Fibroblast of mammary gland (primary cell): ENCODE data around the gene MOBP.

Source experiments
- DNase-seq: peaks from one replicate; pipeline ENCODE4 v3.0.0-alpha.2; 2010; ENCODE audit warnings: low read depth
- H3K4me3 ChIP-seq: 2 replicates; pipeline ENCODE4 v1.5.1; 2011; ENCODE audit warnings: low read depth, mild to moderate bottlenecking, low read length, moderate library complexity; ENCODE audit not compliant: control insufficient read depth
- TF ChIP-seq, protein P1 (sequence below): conservative IDR thresholded peaks from 2 replicates; pipeline ENCODE4 v1.5.1; 2011; ENCODE audit warnings: low read depth, low read length, inconsistent platforms; ENCODE audit not compliant: control insufficient read depth, insufficient read depth

Gene MOBP

DNA sequence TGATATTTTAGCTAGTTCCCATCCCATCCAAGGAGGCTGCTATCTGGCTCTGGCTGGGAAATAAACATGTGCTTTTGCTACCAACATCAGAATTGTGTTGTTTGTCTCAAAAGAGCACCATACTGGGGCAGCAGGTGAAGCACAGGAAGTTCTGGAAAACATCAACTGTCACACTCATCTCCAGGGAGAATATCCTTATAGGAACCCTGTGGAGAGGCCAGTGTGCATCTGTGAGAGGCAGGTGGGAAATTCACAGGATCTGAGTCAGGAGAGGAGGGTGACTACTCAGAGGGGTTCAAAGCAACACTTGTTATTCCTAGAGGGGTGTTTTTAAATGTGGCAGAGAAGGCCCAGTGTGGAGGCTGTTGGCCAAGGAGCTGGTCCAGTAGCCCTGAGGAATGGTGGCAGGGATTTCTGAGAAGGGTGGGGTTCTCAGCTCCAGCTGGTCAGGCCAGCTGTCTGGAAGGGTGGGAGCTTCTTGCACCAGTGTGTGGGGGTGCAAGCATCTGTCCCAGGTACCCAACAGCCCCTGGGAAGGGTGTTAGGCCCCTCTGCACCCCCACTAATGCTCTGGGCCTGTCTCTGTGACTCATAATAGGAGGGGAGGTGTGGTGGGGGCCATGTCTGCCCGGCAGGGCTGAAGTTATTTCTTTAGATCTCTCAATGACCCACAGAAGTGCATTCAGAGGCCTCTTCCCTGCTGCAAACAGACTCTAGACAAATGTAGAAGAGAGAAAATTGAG lies 32.3 kb upstream of the MOBP start:
- no peak overlapping the region for H3K4me3 ChIP-seq
- TF ChIP-seq, protein P1, sequence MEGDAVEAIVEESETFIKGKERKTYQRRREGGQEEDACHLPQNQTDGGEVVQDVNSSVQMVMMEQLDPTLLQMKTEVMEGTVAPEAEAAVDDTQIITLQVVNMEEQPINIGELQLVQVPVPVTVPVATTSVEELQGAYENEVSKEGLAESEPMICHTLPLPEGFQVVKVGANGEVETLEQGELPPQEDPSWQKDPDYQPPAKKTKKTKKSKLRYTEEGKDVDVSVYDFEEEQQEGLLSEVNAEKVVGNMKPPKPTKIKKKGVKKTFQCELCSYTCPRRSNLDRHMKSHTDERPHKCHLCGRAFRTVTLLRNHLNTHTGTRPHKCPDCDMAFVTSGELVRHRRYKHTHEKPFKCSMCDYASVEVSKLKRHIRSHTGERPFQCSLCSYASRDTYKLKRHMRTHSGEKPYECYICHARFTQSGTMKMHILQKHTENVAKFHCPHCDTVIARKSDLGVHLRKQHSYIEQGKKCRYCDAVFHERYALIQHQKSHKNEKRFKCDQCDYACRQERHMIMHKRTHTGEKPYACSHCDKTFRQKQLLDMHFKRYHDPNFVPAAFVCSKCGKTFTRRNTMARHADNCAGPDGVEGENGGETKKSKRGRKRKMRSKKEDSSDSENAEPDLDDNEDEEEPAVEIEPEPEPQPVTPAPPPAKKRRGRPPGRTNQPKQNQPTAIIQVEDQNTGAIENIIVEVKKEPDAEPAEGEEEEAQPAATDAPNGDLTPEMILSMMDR, result no peak
- DNase-seq, result no peak

DNA sequence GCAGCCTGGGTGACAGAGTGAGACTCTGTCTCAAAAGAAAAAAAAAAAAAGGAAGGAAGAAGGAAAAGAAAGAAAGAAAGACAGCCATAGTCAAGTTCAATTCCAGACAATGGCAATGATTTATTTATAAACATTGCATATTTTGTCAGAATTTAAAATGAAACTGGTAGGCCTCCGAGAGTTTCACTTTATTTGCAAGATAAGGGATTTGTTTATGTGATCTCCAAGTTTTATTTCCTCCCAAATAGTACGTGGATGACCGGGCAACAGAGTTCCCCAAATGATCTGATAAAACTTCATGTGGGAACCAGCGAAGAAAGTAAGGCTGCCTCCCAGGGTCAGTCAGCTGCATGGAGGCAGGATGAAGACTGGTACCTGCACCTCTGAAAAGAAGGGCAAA lies 28.6 kb upstream of the MOBP start:
- DNase-seq, result no peak
- H3K4me3 ChIP-seq, result no peak overlapping the region
- TF ChIP-seq, protein P1, result no peak

DNA sequence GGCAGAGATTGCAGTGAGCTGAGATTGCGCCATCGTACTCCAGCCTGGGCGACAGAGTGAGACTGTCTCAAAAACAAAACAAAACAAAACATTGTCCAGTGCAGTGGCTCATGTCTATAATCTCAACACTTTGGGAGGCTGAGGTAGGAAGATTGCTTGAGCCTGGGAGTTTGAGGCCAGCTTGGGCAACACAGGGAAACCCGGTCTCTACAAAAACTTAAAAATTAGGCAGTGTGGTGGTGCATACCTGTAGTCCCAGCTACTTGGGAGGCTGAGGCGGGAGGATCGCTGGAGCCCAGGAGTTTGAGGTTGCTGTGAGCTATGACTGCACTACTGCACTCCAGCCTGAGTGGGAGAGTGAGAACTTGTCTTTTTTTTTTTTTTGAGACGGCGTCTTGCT lies 27.2 kb upstream of the MOBP start:
- TF ChIP-seq, protein P1, result no peak

DNA sequence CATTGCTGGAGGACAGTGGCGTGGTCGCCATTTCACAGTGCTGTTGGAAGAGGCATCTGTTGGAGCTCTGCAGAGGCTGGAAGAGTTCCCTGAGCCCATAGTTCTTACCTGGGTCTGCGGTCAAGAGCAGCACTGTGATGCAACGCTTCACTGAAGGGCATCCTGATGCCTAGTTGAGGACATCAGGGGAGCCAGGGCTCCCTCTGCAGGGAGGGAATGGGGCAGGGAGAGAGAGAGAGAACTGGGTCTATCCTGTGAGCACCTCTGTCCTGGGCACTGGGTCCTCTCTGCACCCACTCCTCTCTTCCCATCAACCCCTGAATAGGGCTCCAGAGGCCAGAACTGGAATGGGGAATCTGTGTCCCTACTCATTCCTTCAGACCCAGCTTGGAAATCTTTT lies 23.9 kb upstream of the MOBP start:
- TF ChIP-seq, protein P1, result peak; percentile 16
- no peak overlapping the region for H3K4me3 ChIP-seq
- no peak for DNase-seq

More for the DNA sequence above, 27.2 kb upstream of the MOBP start:
- DNase-seq, result no peak
- no peak overlapping the region for H3K4me3 ChIP-seq

DNA sequence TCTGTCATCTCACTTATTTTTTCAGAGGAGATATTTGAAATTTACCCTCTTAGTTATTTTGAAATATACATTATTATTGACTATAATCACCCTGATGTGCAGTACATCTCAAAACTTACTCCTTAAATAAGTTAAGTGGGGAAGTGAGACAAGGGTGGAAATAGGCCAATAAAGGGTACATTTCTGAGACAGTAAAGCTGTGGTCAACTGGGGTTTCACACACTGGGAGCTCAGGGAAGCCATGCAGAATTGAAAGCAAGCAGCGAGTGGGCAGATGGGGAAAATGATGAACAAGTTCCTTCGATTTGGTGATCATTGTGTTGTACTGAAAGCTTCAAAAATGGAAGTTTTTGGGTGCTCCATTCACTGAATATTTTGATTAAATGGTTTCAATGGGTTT lies 21.6 kb upstream of the MOBP start:
- TF ChIP-seq, protein P1, result no peak
- no peak overlapping the region for H3K4me3 ChIP-seq
- no peak for DNase-seq

DNA sequence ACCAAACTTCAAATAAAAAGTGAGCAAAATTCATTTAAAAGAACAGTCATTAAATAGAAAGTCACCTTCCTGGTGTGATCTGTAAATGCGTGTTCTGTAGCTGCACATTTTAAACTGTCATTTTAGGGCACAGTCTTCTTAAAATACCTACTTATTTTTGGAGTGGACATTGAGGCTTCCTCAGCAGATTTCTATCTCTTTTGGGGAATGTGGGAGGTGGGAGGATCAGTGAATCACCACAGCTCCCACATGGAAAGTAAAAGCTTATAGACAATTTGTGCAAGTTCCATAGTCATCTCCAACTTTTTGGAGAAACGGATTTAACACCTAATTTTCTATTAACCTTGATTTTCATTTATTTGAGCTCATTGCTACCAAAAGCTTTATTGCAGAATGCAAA lies 21.0 kb upstream of the MOBP start:
- H3K4me3 ChIP-seq, result no peak overlapping the region
- TF ChIP-seq, protein P1, result no peak
- DNase-seq, result no peak
